SH-SY5Y (cell line): ENCODE data around the gene PAK1.

Experiments
- GATA2 ChIP-seq: IDR thresholded peaks from 2 replicates; pipeline ENCODE4 v1.6.1; 2011; ENCODE audit warnings: mild to moderate bottlenecking, low read depth, low read length
- GATA3 ChIP-seq: IDR thresholded peaks from 2 replicates; pipeline ENCODE4 v1.6.1; 2011; ENCODE audit warnings: low read depth, mild to moderate bottlenecking, low read length, moderate library complexity

DNA sequence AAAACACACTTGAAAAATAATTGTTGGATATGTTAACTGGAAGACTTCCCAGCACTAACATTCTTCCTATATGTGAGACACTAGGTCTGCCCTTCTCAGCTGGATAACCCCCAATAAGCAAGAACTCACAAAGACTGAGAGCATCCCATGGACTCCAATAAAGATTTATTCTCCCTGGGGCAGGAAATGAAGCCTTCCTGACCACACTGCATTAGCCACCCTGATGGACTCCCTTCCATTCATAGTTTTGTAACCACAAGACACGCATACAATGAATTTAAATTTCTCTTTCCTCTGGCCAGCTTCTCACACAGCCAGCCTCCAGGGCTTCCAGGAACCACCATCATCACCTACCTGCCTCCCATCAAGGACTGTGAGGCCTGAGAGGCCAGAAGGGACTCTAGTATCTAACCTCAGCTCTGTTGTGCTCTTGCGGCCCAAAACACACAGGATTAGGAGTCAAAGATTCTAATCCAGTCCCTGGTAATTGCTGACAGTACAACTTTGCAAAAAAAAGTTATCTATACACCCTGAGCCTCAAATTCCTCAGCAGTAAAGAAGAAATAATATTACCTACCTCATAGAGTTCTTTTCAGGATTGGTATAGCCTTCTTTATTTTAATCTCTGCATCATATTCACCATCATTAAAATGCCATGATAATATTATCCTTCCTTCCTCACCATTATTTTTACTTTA, 126.8 kb downstream of the PAK1 start:
- no peak for TF ChIP-seq GATA3
- no peak for TF ChIP-seq GATA2
